ENCODE data around the gene BCO2.
A peak's percentile ranks its signal among the peaks of the same experiment; 100 is the strongest.

BCO2 gene

DNA sequence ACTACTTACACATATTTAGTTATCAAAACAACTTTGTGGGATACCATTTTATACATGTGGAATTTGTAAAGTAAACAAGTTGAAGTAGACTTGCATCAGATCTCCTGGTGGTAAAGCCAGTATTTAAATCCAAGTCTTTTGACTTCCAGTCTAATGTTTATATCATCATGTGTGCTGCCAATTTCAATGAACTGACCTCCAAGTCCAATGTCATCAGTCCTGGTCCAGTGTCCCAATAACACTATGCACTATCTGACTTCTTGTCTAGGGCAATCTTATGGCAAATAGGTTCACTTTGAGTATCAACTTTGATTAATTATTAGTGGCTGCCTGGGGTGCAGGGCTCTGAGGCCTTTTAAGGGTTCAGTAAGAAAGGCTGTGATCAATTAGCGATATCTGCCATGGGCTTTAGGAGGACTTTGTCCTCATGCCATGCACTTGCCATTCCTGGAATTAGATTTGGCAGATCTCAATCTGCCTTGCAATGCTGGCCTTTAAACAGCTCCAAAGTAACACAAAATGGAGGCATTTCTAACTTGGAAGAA lies 41.3 kb downstream of the BCO2 start:
- no peak for DNase-seq (ENCODE audit: low spot score)

DNA sequence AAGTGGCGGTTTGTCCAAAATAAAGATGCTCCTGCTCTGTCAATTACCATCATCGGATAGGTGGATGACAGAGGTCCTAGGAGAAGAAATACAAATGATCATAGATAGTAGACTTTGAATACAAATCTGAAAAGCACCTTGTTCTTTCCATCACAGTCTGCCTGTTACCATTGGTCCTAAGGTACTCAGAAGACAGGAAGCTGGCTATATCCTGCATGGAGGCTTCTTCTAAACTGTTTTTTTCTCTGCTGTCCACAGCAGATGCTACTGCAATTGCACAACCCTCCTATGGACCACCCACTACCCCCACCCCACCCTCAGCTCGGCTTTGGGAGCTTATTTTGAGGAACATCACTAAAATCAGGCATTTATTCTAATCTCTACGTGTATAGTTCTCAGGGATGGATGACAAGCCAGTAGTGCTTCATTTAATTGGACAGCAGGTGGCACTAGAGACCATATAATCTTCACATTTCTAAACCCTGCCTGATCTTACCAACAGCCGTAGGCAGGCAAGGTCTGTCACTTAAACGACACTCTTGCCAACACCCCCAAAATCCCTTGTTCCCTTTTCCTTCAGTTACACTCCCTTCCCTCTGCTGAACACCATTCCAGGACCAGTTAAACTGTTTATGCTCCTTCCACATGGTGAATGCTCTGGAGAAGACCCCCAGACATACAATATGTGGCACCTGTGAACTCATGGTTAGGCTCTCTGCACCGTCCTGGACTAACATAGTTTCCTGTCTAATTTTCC lies 44.3 kb downstream of the BCO2 start:
- DNase-seq (ENCODE audit: low spot score) = peak; percentile 72

GRCh38 chr11:112221274-112221835 lies 46.0 kb downstream of the BCO2 start:
- DNase-seq (ENCODE audit: low spot score) = no peak

DNA sequence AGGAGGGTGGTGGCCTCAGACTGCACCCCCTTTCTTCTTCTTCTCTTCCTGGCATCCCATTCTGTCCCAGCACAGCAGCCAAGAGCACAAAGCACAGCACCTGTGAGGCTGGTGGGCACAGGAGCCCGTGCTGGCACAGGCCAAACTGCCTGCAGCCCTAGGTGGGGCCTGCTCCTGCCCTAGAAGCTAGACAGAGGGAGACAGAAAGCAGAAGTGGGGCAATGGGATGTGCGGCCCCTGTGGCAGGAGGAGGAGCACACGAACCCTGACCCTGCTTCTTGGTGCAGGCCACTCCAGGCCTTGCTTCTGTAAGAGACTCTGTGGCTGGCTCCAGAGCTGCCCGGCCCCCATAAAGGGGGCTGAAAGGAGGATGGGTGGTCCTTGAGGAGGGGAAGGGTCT lies 47.0 kb downstream of the BCO2 start:
- no peak for DNase-seq (ENCODE audit: low spot score)

DNA sequence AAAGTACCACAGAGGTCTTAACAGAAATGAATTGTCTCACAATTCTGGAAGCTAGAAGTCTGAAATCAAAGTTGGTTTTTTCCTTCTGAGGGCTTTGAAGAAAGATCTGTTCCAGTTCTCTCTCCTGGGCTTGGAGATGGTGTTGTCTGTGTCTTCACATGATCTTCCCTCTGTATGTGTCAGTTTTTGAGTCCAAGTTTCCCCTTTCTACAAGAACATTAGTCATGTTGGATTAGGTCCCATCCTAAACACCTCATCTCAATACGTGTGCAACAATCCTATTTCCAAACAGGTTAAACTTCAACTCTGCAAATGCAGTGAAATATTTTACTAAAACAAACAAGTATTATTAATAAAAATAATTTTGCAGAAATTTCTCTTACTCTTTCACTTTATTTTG lies 47.8 kb downstream of the BCO2 start:
- no peak for DNase-seq (ENCODE audit: low spot score)

DNA sequence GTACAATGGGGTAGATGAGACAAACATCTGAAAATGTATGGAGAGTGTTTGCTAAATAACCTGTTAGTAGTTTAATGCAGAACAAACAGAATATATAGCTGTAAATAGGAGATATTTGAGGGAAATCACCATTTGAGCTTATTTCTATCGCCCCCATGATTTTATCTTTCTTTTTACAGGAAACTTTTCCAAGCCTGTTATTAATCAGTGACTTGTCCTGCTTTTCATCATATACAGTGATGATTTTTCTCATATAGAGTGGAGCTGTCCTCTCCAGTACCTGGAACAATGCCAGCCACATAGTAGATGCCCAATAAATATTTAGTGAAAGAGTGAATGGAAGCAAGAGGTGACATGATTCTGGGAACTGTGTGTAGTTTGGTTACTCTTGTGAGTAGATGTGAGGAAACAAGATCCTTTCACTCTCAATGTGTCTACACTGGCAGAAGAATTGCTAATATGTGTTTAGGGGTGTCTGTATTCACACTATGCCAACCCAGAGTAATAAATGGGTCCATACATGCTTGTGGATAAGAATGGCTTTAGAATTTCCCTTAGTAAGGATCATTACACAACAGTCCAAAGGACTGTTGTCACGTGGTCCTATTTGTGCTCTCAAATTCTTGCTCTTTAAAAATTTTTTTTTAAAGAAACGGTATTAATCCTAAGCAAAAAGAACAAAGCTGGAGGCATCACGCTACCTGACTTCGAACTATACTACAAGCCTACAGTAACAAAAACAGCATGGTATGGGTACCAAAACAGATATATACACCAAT lies 48.6 kb downstream of the BCO2 start:
- DNase-seq (ENCODE audit: low spot score) = no peak

- no peak for DNase-seq (ENCODE audit: low spot score)
Measured at GRCh38 chr11:112225753-112226061, 50.4 kb downstream of the BCO2 start.

DNA sequence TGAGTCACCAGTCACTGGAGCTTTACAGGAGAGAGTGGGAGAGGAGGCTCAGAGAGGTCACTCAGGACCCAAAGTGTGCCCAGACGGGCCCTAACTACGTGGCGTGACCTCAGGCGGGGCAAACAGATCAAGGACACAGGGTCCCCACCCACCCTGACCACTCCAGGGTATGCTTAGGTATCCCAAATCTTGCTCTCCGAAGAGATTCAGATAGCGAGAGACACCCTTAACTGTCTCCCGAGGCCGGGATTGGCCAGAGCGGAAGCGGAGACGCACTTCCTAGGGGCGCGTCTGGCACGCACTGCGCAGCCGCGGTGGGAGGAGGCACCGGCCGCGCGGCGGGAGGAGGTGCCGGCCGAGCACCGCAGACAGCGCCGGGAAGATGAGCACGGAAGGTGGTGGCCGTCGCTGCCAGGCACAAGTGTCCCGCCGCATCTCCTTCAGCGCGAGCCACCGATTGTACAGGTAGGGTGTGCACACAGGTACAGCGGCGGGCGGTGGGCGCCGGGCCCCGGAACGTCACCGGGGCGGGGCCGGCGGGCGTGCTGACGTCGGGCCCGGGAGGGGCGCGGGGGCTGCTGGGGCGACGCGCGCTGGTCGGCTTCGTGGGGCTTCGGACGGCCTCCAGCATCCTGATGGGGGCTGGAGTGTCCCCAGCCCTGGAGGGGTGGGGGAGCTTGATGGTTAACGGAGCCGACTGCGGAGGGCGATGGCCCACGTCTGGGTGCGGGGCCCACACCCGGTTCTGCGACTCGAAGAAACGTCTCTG lies 50.9 kb downstream of the BCO2 start, which contains the start of gene PTS:
Gene PTS, plus strand, starts transcription at position 367 of the 769 bp plus-strand sequence. Its CDS starts 16 bp downstream, at position 383.
- DNase-seq (ENCODE audit: low spot score) = peak; percentile 96

- DNase-seq (ENCODE audit: low spot score) = peak; percentile 28
Measured at GRCh38 chr11:112226831-112227401, 51.6 kb downstream of the BCO2 start.

DNA sequence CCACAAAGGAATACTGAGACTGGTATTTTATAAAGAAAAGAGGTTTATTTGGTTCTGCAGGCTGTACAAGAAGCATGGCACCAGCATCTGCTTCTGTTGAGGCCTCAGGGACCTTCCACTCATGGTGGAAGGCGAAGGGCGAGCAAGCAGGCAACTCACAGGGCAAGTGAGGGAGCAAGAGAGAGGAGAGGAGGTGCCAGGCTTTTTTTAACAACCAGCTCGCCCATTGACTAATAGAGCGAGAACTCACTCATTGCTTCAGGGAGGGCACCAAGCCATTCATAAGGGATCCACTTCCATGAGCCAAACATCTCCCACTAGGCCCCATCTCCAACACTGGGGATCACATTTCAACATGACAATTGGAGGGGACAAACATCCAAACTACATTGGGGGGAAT lies 52.2 kb downstream of the BCO2 start:
- DNase-seq (ENCODE audit: low spot score) = no peak

GRCh38 chr11:112228706-112229105 lies 53.4 kb downstream of the BCO2 start:
- no peak for DNase-seq (ENCODE audit: low spot score)

GRCh38 chr11:112229159-112229558 lies 53.8 kb downstream of the BCO2 start:
- no peak for DNase-seq (ENCODE audit: low spot score)

DNA sequence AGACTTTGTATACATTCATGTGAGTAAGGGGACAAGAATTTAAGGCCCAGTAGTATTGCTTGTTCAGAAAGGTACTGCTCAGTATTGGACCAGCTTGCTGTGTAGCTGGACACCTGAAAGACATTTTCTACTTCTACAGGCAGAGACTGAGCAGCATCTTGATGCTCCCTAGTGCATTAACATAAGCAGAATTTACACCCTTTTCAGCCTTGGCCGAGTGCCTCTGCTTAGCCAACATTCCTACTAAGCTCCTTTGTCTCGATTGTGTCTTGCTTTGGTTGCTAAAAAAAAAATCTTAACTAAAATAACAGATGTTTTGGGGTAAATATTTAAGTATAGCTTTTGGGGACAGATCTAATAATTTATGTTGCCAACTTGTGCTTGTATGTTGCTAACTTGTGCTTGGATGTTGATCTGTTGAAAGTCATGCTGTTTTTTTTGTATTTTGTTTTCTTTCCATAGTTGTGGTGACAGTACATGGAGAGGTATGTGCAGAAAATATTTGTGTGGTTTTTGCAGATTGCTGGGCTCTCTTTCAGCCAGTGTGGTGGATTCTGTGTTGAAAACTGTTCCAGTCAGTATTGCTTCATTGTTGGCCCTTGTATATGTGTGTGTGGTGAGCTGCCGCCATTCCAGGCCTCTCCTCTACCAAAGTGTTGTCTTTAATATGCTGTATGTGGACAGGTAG lies 54.6 kb downstream of the BCO2 start:
- no peak for DNase-seq (ENCODE audit: low spot score)

DNA sequence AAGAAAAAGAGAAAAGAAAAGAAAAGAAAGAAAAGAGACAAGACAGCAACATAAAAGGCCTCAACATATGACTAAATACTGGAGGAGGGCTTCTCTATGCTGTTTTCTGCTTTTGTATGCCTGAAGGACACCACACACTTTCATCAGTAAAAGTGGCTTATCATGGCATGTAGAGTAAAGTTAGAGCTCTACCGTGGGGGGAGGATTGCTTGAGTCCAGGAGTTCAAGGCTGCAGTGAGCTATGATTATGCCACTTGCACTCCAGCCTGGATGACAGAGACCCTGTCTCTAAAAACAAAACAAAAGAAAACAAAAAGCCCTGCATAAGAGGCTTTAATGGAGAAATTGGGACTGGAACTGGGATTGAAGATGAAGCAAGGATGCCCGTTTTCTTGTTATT lies 56.6 kb downstream of the BCO2 start:
- DNase-seq (ENCODE audit: low spot score) = no peak

DNA sequence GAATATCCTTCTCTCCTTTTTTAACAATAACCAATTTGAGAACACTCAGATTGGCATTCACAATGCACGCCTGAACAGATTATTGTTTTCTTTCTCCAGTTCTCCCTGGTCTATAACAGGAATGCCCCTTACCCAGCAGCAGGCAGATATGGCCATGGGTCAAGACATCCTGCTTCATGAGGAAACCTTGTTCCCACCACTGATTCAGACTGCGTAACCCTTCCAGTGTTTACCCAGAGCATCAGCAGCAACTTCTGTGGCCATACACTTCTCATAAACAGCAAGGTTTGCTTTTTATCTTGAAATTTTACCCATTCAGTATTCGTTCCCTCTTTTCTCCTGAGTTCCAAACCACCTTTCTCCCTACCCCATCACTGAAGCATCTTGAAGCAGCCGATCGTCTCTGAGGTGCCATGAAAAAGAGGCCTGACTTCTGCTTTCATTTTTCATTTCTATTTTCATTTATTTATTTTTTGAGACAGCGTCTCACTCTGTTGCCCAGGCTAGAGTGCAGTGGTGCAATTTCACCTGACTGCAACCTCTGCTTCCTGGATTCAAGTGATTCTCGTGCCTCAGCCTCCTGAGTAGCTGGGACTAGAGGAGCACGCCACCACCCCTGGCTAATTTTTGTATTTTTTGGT lies 60.6 kb downstream of the BCO2 start:
- DNase-seq (ENCODE audit: low spot score) = no peak

GRCh38 chr11:112237451-112237850 lies 62.1 kb downstream of the BCO2 start:
- no peak for DNase-seq (ENCODE audit: low spot score)

GRCh38 chr11:112238041-112238440 lies 62.7 kb downstream of the BCO2 start:
- DNase-seq (ENCODE audit: low spot score) = no peak

- no peak for DNase-seq (ENCODE audit: low spot score)
Measured at GRCh38 chr11:112241486-112241885, 66.2 kb downstream of the BCO2 start.

- DNase-seq (ENCODE audit: low spot score) = no peak
Measured at GRCh38 chr11:112247201-112247600, 71.9 kb downstream of the BCO2 start.

DNA sequence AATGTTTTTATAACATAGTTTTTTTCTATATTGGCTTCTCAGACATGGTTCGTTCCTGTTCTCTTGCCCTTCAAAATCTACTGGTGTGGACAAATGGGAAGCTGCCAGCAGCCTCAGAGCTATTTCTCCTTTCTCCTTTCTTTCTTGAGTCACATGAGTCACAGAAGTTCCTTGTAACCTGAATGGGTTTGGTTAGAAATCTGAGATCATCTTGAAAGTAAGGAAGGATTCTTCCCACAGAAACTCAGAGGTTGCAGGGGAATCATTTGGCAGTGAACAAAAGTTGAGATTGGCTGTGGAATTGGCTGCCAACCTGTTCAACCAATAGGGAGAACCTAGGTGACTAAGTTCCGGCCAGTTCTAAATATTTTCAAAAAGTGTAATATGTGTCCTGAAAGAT lies 72.9 kb downstream of the BCO2 start:
- no peak for DNase-seq (ENCODE audit: low spot score)
